NCI-H345 (cell line): ENCODE data around the gene CTPS2.

Source experiments
- DNase-seq: peaks from one replicate; lab custom pipeline; 2025; lab: John Stamatoyannopoulos, UW

The CTPS2 gene

GRCh38 chrX:16558489-16558888 is 154.0 kb downstream of the CTPS2 start:
- no peak for DNase-seq

DNA sequence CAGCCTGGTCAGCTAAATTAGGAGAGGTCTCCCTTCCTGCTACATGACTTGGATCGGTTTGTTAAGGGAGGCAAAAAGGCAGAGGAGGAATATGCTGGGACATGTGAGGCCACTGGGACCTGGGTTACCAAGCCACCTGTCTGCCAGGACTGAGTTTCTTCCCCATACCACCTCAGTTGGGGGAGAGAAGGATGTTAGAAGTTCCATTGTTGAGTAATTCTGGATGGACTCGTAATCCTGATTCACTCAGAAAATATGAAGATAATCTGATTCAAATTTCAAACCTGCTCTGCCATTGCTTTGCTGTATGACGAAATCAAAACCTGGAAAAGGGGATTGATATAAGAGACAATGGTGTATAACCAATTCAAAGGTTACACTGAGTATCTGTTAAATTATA is 159.9 kb downstream of the CTPS2 start:
- DNase-seq = no peak

DNA sequence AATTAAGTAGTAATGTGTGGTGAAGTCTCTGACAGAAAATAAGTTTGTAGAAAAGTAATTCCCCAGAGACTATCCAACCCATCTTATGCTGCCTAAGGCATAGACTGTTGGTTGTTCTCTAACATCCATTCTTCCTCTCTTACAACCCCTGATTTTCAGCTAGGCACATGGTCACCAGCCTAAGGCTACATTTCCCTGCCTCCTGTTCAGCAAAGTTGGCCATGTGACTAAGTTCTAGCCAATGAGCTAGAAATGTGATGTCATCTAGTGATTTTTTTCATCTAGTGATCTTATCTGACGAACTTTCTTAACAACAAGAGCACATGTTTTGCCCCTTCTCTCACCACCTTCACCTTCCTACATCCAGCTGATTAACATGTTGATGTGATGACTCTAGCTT is 164.8 kb downstream of the CTPS2 start:
- no peak for DNase-seq

- DNase-seq = no peak
These were observed 167.5 kb downstream of the CTPS2 start for GRCh38 chrX:16544969-16545368.
